Keratinocyte (primary cell): ENCODE data around the gene NMT1. TPM values are rescaled to one million over a fixed set of nuclear protein-coding genes. Genes with fewer than 3 reads are reported as not detected.

Experiments used
- DNase-seq: peaks from one replicate; pipeline ENCODE4 v3.0.0-alpha.2; 2011; ENCODE audit warnings: low read depth, missing footprints, low spot score
- FAIRE-seq: peaks from 2 replicates; lab custom pipeline; 2011; peaks lifted over from hg19 to GRCh38; lab: Jason Lieb, UNC
- H2AFZ ChIP-seq: 2 replicates; pipeline ENCODE4 v1.6.0; 2012; ENCODE audit warnings: low read length, control low read depth, inconsistent platforms; ENCODE audit not compliant: control insufficient read depth
- H3K27ac ChIP-seq: 2 replicates; pipeline ENCODE4 v1.5.1; 2011; ENCODE audit warnings: low read length; ENCODE audit not compliant: control insufficient read depth, insufficient read depth
- H3K27me3 ChIP-seq: 3 replicates; pipeline ENCODE4 v1.6.0; 2011; ENCODE audit warnings: low read length; ENCODE audit not compliant: control insufficient read depth, insufficient read depth; ENCODE audit errors: extremely low read depth
- H3K36me3 ChIP-seq, 2 experiments: 2 replicates in 1 of 2; 3 replicates in 1 of 2; pipeline ENCODE4 v1.5.1; 2011; ENCODE audit warnings: low read length in 2 of 2, mild to moderate bottlenecking in 1 of 2; ENCODE audit not compliant: control insufficient read depth in 2 of 2, insufficient read depth in 2 of 2; ENCODE audit errors: extremely low read depth in 1 of 2
- H3K4me1 ChIP-seq: 3 replicates; pipeline ENCODE4 v1.5.1; 2011; ENCODE audit warnings: low read length; ENCODE audit not compliant: control insufficient read depth, insufficient read depth; ENCODE audit errors: extremely low read depth
- H3K4me2 ChIP-seq: 3 replicates; pipeline ENCODE4 v1.6.0; 2011; ENCODE audit warnings: low read depth, low read length; ENCODE audit not compliant: control insufficient read depth, insufficient read depth; ENCODE audit errors: extremely low read depth
- H3K4me3 ChIP-seq, 3 experiments: fragments of 200-600 bp in 1 of 3; sonication (generic) in 1 of 3; 2 replicates in 2 of 3; 3 replicates in 1 of 3; pipeline ENCODE4 v1.5.1; 2011 to 2016; ENCODE audit warnings: low read length in 3 of 3, mild to moderate bottlenecking in 3 of 3, control low read depth in 2 of 3, inconsistent platforms in 1 of 3, low read depth in 1 of 3, mixed read lengths in 1 of 3, mixed run types in 1 of 3, moderate library complexity in 1 of 3; ENCODE audit not compliant: control insufficient read depth in 2 of 3, insufficient read depth in 2 of 3; ENCODE audit errors: extremely low read depth in 1 of 3
- H3K79me2 ChIP-seq: 2 replicates; pipeline ENCODE4 v1.6.0; 2012; ENCODE audit warnings: low read length; ENCODE audit not compliant: control insufficient read depth, insufficient read depth
- H3K9ac ChIP-seq: 3 replicates; pipeline ENCODE4 v1.6.0; 2011; ENCODE audit warnings: low read length; ENCODE audit not compliant: control insufficient read depth, insufficient read depth; ENCODE audit errors: extremely low read depth
- H3K9me1 ChIP-seq: 3 replicates; pipeline ENCODE4 v1.6.0; 2011; ENCODE audit warnings: low read length; ENCODE audit not compliant: control insufficient read depth, insufficient read depth; ENCODE audit errors: extremely low read depth
- H3K9me3 ChIP-seq: 2 replicates; pipeline ENCODE4 v1.5.1; 2012; ENCODE audit warnings: low read depth, low read length; ENCODE audit not compliant: control insufficient read depth
- H4K20me1 ChIP-seq: 3 replicates; pipeline ENCODE4 v1.6.0; 2011; ENCODE audit warnings: low read length; ENCODE audit not compliant: control insufficient read depth, insufficient read depth; ENCODE audit errors: extremely low read depth
- EZH2 ChIP-seq: IDR thresholded peaks from one replicate; pipeline ENCODE4 v1.6.1; 2012; ENCODE audit warnings: inconsistent platforms, mild to moderate bottlenecking, low read length, moderate library complexity
- dilution Hi-C: fragments of 300-500 bp; cut with MboI; formaldehyde crosslinking; loops from one replicate; pipeline ENCODE4 v1.7.0; 2020; ENCODE audit warnings: low sequenced_read_pairs; ENCODE audit not compliant: extremely low pct_ligation_motif_present
- polyA plus RNA-seq, 5 experiments: library from polyadenylated mRNA; depleted of rRNA in 3 of 5; stranded (reverse) in 3 of 5; stranded (forward) in 1 of 5; unstranded in 1 of 5; fragments of >200 nt; gene quantifications; 1 replicate in 1 of 5; 2 replicates in 3 of 5; 3 replicates in 1 of 5; pipeline versions ENCODE4 v1.2.1 to v1.2.3, GENCODE V29; 2011 to 2012; ENCODE audit warnings: missing spikeins in 2 of 5, low read depth in 1 of 5, low replicate concordance in 1 of 5
- TF ChIP-seq, protein P1 (sequence below), 3 experiments: IDR thresholded peaks in 1 of 3; conservative IDR thresholded peaks in 1 of 3; optimal IDR thresholded peaks in 1 of 3; 2 replicates in 2 of 3; 3 replicates in 1 of 3; pipeline versions ENCODE3 to v1.5.1; 2011; ENCODE audit warnings: low read length in 3 of 3, mild to moderate bottlenecking in 3 of 3, moderate library complexity in 2 of 3, control low read depth in 1 of 3, inconsistent platforms in 1 of 3; ENCODE audit not compliant: insufficient read depth in 2 of 3; ENCODE audit errors: extremely low read depth in 1 of 3

NMT1 gene
- polyA plus RNA-seq, 1 donor (not counting 4 experiments of a cell fraction or from before 2014, with no cell fraction given): 101 TPM

DNA sequence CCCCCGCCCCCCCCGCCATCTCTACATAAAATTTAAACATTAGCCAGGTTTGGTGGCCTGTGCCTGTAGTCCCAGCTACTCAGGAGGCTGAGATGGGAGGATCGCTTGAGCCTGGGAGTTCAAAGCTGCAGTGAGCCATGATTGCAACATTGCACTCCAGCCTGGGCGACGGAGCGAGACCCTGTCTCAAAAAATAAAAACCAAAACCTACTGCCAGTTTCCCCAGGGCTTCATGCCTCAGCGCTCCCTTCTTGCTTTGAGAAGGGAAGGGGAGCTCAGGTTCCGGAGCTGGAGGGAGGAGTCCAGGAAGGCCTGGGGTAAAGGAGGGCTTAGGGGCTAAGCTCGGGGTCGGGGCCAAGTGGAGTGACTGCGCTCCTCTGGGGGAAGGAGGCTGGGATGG is 50.7 kb downstream of the NMT1 start:
- Histone ChIP-seq H3K4me2 (no peak overlapping the region), H3K9me1 (no peaks in the 10 kb centered on the region), H3K9me3 (no peaks in the 10 kb centered on the region), H3K36me3 (peaks cover 28 to 35% of the 10 kb centered on the region in 2 experiments), H4K20me1 (peaks cover 3% of the 10 kb centered on the region), H3K79me2 (no peaks in the 10 kb centered on the region), H3K4me1 (peaks cover 5% of the 10 kb centered on the region), H3K4me3 (no peak overlapping the region), H2AFZ (no peak overlapping the region), H3K9ac (no peak overlapping the region), H3K27ac (no peak overlapping the region), H3K27me3 (no peaks in the 10 kb centered on the region)
- dilution Hi-C loops: no loop called here
- FAIRE-seq (no peak), DNase-seq (no peak)
- TF ChIP-seq EZH2: no peak
- TF ChIP-seq, protein P1, sequence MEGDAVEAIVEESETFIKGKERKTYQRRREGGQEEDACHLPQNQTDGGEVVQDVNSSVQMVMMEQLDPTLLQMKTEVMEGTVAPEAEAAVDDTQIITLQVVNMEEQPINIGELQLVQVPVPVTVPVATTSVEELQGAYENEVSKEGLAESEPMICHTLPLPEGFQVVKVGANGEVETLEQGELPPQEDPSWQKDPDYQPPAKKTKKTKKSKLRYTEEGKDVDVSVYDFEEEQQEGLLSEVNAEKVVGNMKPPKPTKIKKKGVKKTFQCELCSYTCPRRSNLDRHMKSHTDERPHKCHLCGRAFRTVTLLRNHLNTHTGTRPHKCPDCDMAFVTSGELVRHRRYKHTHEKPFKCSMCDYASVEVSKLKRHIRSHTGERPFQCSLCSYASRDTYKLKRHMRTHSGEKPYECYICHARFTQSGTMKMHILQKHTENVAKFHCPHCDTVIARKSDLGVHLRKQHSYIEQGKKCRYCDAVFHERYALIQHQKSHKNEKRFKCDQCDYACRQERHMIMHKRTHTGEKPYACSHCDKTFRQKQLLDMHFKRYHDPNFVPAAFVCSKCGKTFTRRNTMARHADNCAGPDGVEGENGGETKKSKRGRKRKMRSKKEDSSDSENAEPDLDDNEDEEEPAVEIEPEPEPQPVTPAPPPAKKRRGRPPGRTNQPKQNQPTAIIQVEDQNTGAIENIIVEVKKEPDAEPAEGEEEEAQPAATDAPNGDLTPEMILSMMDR (optimal IDR thresholded peaks at IDR 0.05 in 1 of 3, IDR thresholded peaks at IDR 0.05 in 1 of 3, conservative IDR thresholded peaks at IDR 0.05 in 1 of 3; ENCODE audit: extremely low read depth in 1 of 3, insufficient read depth in 2 of 3, low read length in 3 of 3): no peak

DNA sequence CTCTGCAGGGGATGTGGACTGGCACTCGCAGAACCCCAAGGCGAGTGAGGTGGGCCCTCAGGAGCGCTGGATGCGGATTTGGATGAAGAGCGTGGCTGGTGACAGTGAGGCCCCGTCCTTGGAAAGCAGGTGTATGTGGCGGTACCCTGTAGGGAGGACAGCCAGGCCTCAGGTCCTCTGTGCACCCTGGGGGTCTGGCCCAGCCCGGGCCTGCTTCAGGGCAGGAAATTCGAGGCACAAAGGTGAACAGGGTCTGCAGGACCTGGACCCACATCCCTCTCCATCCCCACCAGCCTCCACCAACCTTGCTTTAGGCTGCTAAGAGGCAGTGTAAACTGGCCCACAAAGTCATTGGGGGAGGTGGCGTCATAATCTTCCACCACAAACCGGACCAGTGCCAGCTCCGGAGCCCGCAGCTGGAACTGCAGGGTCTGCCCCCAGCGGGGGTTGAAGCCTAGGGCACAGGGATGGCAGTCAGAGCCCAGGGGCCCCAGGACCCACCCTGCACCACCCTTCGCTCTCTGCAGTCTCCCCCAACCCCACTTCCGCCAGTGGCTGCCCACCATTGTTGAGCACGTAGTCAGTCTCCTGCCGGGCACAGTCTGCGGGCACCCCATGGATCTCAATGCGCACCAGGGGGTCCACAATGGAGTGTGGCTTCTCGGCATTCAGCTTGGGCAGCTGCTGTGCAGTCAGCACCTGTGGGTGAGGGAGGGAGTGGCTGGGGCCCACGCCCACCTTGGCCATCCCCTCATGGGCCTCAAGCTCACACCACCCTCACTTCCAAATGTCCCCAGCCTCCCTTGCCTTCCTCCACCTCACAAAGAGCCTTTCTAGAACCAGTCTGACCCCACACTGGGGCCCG is 51.7 kb downstream of the NMT1 start:
- peaks cover 19 to 31% of the 10 kb centered on the region in 2 experiments for H3K36me3 ChIP-seq
- H4K20me1 ChIP-seq: peaks cover 3% of the 10 kb centered on the region
- no peaks in the 10 kb centered on the region for H3K79me2 ChIP-seq
- H3K27me3 ChIP-seq: no peaks in the 10 kb centered on the region
- H2AFZ ChIP-seq: no peak overlapping the region
- no peaks in the 10 kb centered on the region for H3K4me1 ChIP-seq
- no peaks in the 10 kb centered on the region for H3K9me3 ChIP-seq
- TF ChIP-seq EZH2: no peak
- TF ChIP-seq, protein P1 (optimal IDR thresholded peaks at IDR 0.05 in 1 of 3, IDR thresholded peaks at IDR 0.05 in 1 of 3, conservative IDR thresholded peaks at IDR 0.05 in 1 of 3; ENCODE audit: extremely low read depth in 1 of 3, insufficient read depth in 2 of 3, low read length in 3 of 3): no peak
- FAIRE-seq: no peak
- dilution Hi-C loops: no loop called here
- no peak for DNase-seq
- no peak overlapping the region for H3K27ac ChIP-seq
- no peak overlapping the region for H3K9ac ChIP-seq
- H3K4me3 ChIP-seq: no peak overlapping the region
- no peaks in the 10 kb centered on the region for H3K9me1 ChIP-seq
- H3K4me2 ChIP-seq: no peak overlapping the region
